HL-60/S4 treated with retinoic acid at 250 ng/mL for 4 days and 3 days (cell line): Measurements from ENCODE around the gene SBSN.

Experiments used
- in situ Hi-C: fragments of 300-500 bp; cut with MboI; formaldehyde crosslinking; loops from 2 replicates; pipeline ENCODE4 v1.7.0; 2022; ENCODE audit warnings: low sequenced_read_pairs

SBSN gene

GRCh38 chr19:35533201-35533821 is 5.2 kb upstream of the SBSN start, which contains the start of gene GAPDHS:
Gene GAPDHS (plus strand): TSS chr19:35533456. CDS start chr19:35533528, 72 bp downstream.
- in situ Hi-C loops = no loop called here

DNA sequence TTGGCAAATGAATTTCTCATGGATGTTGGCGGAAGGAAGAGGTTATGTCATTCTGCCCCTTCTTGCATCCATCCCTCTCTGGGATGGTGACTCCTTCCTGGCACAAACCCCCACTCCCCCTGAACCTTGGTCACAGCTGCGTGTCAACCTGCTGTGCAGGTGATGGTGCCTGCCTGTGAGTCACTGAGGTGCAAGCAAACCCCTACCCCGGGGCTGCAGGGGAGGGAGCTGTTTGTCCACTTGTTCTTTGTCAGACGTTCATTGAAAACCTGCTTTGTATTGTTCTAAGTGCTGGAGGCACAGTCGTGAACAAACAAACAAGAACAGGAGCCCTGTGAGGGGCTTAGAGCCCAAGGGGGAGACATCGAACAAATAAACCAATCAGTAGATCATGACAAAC is 3.2 kb upstream of the SBSN start:
- in situ Hi-C loops = no loop called here

DNA sequence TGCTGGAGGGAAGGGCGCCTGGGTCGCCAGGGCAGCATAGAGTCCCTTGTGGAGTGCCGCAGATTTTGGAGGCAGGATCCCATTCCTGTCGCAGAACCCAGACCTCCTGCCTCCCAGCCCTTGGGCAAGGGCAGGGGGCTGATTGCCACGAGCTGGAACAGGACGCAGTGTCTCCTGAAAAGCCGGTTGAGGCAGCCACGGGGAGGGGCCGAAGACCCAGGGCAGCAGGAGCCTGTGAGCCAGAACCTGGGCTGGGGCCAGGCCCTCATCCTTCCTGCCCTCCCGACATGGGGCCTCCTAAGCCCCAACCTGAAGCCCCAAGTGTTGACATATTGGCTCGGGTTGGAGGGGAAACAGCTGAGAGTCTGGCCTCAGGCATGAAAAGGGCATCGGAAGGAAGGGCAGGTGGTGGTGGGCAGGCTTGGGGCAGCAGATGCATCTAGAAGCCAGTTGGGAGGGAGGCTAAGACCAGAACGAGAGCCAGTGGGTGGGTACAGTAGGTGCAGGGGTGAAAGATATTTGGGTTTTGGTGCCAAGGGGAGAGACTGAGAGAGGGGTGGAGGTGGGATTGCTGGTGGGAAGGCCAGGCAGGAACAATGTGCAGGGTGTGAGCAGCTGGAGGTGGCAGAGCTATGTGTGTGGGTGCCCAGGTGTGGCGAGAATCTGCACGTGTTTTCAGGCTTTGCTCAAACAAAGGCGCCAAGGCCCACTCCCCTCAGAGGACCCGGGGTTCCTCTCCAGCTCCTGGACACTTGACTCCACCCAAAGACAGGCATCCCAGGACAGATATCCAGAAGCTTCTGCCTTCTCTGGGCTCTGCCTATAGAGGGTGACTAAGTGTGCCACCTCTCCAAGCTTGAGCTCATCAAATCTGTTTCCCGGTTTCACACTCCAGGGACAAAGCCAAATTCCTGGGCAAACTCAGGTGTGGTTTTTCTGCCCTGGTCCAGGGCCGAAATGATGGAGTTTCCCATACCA is 1.4 kb upstream of the SBSN start:
- in situ Hi-C loops = no loop called here

GRCh38 chr19:35525873-35526272 is 2.2 kb downstream of the SBSN start:
- in situ Hi-C loops = no loop called here

DNA sequence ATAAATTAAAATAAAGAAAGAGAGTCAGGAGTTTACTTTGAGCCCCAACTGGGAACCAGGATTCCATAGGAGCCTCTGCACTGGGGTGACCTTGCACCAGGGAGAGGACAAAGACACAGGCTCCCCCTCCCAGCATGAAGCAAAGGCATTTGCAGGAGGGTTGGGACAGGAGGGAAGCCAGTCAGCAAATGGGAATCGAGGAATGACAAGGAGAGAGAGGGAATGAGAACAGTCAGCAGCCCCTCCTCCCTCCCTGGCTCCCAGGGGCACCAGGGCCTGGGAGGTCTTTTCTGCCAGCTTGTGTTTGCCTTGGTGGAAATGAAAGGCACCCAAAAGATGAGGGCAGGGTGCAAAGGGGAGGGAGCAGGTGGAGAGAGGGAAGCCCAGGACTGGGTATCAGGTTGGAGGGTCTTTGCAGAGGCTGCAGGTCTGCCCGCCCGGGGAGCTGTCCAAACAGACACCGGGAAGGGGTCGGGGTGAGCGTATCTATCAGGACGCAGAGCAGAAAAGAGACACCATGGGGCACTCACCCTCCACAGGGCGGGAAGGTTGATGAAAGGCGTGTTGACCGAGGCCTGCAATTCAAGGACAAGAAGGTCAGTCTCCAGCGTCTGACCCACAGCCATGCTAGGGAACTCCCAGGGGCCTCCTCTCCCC is 3.8 kb downstream of the SBSN start:
- in situ Hi-C loops = no loop called here

GRCh38 chr19:35522745-35523327 is 5.3 kb downstream of the SBSN start:
- in situ Hi-C loops = no loop called here

DNA sequence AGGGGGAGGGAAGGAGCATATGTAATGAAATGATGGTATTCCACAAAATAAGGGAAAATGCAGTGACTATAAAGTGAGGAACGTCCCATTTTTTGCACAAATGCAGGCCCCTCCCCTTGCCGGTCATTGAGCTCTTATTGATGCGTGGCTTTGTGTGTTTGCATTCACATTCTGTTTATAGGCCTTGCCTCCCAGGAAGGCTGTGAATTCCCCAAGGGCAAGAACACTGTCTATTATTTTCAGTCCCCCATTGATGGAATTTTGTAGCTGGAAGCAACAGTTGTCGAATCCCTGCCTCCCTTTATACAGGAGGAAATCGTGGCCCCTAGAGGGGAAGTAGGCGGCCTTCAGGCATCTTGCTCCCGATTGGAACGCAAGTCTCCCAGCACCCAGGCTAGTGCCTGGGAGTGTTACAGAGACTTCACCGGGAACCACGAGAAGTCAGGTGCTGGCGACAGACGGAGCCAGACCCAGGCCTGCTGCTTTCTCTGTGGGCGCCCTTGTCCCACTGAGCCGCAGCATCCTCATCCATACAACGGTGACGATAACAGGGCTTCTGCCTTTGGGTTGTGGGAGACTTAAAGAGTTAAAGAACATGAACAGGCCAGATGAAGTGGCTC is 6.9 kb downstream of the SBSN start:
- in situ Hi-C loops = no loop called here

DNA sequence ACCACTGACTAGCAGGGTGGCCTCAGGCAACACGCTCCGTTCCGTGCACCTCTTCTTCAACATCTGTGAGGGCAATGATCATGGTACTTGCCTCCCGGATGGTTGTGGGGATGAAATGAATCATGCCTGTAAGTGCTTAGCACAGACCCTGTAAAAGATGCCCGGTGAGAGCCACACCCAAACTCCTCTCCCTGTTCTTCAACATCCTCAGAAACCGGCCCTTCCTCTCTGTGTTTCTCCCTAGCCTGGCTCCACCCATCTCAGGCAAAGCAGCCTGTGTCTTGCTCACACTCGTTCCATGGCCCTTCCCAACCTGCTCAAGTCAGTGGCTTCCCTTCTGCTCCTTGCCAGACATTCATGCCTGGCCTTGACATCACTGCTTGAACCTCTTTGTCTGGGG is 8.8 kb downstream of the SBSN start:
- in situ Hi-C loops = no loop called here

DNA sequence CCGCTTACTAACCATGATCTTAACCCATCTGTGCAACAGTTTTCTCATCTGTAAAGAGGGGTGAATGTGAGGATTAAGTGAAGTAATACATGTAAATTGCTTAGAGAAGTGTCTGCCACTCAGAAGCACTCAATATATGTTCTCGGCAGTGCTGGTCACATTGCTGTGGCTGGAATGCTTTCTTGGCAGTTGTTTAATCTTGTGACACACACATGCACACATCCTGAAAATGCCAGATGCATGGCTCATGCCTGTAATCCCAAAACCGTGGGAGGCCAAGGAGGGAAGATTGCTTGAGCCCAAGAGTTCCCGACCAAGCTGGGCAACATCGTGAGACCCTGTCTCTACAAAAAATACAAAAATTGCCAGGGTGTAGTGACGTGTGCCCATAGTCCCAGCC is 9.8 kb downstream of the SBSN start:
- in situ Hi-C loops = no loop called here

DNA sequence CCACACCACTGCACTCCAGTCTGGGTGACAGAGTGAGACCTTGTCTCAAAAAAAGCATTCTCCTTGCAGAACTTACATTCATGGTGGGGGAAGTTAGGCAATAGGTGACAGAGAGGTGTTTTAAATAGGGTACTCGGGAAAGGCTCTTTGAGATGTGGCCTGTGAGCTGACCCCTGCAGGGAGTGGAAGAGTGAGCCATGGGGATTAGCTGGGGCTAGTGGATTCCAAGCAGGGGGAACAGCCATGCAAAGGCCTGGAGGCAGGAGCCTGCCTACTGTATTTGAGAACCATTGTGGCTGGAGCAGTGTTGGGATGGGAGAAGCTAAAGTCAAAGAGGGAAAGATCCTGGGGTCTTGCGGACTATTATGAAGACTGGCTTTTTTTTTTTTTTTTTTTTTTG is 10.8 kb downstream of the SBSN start:
- in situ Hi-C loops = no loop called here

- in situ Hi-C loops = no loop called here
Measured at GRCh38 chr19:35516310-35516709, 11.8 kb downstream of the SBSN start.

DNA sequence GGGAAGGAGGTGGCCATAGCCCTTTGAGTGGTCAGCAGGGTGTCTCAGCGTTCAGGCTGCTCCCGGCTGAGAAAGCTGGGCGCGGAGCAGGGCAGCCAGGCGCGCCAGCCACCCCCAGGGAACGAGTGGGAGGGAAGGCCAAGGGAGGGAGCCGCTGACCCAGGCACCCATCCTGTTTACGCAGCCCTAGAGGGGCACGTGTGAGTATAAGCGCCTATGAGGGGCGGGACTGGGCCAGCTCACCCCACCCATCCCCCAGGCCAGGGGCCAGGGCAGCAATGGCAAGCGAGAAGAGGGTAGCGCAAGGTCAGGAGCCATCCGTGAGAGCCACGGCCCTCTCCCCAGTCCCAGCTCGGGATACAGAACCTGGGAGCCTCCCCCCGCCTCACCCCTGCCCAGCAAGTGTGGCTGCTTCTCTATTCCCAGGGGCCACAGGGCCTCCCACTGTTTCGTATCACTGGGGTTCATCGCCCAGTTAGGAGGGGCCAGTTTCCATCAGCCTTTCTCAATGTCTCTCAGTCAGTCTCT is 13.8 kb downstream of the SBSN start:
- in situ Hi-C loops = no loop called here

GRCh38 chr19:35513628-35514281 is 14.4 kb downstream of the SBSN start, which contains the start of gene DMKN:
Gene DMKN (minus strand): TSS chr19:35513649. CDS start chr19:35513475, 174 bp downstream.
- in situ Hi-C loops = no loop called here

GRCh38 chr19:35512831-35513627 is 15.1 kb downstream of the SBSN start:
- in situ Hi-C loops = no loop called here

DNA sequence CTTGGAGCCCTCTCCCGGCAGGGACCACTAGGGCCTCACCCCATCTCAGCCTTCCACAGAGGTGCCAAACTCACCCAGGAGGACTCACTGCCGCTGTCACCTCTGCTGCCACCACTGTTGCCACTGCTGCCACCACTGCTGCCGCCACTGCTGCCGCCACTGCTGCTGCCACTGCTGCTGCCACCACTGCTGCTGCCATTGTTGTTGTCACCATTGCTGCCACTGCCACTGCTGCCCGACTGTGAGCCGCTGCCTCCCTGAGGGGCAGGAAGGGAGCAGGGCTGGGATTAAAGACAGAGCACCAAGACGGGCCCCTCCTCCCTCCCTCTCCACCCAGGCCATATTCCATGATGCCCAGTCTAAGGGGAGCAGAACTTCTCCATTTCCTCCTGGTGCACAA is 16.8 kb downstream of the SBSN start:
- in situ Hi-C loops = no loop called here

- in situ Hi-C loops = no loop called here
Measured at GRCh38 chr19:35510626-35510964, 17.5 kb downstream of the SBSN start.

DNA sequence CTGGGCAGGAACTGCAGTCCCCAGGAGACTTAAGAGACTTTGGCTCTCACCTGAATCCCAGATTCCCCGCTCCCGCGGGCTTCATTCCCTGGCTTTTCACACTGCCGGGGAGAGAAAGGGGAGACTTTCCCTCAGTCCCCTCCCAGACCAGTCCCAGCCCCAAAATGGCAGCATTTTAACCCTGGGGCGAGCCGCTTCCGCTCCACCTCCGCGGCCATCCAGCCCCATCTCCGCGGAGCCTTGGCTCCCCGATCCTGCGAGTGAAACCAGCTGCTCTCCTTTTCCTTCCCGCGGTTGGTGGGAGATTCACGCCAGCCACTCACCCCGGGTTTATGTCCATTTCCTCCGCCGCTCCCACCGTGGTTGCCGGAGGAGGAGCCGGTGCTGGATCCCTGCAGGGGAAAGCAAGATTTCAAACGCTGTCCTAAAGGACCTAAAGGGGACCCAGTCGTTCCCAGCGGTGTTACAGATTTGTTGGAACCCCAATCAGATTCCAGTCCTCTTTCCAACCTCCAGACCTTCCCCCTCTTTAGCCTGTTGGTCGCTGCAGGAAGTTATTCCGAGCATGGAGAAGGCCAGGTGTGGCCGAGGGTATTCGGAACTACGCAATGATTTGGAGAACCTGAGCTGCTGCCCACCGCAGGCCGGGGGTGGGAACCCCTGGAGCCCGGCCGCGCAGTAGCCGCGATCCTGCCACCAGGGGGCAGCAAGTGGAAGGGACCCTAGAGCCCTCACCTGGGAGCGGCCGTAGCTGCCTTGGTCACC is 18.1 kb downstream of the SBSN start:
- in situ Hi-C loops = no loop called here

GRCh38 chr19:35509018-35509652 is 19.0 kb downstream of the SBSN start:
- in situ Hi-C loops = no loop called here
